Measurements from ENCODE around the gene CREBRF.
"Not testable (repeated sequence)": the region's sequence is repeated elsewhere in the genome, so short reads cannot be mapped to it uniquely, and the experiment has no call there.

Gene CREBRF

DNA sequence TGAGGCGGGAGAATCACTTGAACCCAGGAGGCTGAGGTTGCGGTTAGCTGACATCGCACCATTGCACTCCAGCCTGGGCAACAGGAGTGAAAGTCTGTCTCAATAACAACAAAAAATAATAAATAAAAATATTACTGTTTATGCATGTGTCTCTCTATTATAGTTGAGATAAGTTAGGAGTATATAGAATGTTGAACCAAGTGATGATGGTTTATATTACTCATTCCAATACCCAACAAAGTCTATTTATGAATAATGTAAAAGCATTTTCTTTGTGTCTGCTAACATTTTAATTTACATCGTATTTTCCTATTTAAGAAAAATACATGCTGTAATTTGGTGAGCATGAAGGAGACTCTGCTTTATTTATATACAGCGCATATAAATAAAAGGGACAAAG, 35.8 kb downstream of the CREBRF start:
- DNase-seq, result no peak

DNA sequence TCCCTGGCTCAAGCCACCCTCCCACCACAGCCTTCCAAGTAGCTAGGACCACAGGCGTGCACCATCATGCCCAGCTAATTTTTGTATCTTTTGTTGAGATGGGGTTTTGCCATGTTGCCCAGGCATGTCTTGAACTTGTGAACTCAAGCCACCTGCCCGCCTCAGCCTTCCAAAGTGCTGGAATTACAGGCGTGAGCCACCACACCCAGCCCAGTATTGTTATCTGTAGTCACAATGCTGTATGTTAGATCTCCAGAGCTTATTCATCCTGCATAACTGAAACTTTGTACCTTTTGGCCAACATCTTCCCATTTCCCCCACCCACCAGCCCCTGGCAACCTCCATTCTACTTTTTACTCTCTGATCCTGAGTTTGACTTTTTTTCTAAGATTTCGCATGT, 37.5 kb downstream of the CREBRF start:
- DNase-seq, result no peak

DNA sequence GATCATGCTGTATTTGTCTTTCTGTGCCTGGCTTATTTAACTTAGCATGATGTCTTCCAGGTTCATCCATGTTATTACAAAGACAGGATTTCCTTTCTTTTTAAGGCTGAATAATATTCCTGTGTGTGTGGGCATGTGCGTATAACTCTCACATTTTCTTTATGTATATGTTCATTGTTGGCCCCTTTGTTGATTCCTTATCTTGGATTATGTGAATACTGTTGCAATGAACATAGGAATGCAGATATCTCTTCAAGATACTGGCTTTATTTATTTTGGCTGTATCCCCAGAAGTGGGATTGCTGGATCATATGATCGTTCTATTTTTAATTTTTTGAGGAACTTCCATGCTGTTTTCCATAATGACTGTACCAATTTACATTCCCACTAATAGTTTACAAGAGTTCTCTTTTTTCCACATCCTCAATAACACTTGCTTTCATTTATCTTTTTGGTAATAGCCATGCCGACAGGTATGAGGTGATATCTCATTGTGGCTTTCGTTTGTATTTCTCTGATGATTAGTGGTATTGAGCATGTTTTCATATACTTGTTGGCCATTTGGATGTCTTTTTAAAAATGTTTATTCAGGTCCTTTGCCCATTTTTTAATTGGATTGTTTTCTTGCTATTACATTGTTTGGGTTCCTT, 38.0 kb downstream of the CREBRF start:
- no peak for DNase-seq

DNA sequence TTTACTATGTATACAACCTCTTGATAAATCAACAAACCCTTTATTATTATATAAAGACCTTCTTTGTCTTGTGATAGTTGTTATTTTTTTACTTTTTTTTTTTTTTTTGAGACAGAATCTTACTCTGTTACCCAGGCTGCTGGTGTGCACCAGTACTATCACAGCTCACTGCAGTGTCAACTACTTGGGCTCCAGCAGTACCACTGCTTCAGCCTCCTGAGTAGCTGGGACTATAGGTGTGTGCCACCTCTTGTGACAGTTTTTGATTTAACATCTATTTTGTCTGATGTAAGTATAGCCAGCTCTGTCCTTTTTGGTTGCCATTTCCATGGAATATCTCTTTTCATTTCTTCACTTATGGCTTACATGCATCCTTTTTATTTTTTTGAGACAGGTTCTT, 42.6 kb downstream of the CREBRF start:
- no peak for DNase-seq

DNA sequence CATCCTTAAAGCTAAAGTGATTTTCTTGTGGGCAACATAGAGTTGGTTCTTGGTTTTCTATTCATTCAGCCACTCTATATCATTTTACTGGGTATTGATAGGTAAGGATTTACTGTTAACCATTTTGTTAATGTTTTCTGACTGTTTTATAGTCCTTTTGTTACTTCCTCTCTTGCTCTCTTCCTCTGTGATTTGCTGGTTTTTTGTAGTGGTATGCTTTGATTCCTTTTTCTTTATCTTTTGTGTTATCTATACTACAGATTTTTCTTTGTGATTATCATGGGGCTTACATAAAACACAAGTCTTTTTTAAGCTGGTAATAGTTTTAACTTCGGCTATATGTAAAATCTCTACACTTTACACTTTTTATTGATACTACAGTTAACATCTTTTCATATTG, 43.3 kb downstream of the CREBRF start:
- DNase-seq, result no peak

DNA sequence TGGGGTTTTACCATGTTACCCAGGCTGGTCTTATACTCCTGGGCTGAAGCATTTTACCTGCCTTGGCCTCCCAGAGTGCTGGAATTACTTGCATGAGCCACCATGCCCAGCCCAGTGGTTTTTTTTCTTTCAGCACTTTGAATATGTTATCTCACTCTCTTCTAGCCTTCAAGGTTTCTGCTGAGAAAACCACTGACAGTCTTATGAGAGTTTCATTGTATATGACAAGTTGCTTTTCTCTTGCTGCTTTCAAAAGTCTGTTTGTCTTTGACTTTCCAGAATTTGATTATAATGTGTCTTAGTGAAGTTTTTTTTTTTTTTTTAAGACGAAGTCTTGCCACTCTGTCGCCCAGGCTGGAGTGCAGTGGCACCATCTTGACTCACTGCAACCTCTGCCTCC, 45.1 kb downstream of the CREBRF start:
- no peak for DNase-seq

DNA sequence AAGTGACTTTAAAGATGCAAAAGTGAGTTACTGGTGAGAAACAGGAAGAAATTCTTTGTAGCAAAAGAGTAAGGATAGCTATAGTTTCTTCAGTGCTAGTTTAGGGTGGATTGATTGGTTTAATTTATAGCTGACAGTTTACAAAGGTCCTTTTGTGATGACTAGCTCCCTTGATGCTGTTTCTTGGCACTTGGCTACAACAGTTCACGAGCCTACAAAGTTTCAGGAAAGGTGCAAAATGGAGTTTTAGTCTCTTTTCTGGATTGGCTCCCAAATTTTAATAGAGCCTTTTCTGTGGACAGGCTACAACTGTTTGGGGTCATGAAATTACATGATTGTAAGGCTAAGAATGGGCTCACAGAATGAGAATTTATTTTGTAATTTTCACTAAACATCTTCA, 47.3 kb downstream of the CREBRF start:
- DNase-seq, result no peak

DNA sequence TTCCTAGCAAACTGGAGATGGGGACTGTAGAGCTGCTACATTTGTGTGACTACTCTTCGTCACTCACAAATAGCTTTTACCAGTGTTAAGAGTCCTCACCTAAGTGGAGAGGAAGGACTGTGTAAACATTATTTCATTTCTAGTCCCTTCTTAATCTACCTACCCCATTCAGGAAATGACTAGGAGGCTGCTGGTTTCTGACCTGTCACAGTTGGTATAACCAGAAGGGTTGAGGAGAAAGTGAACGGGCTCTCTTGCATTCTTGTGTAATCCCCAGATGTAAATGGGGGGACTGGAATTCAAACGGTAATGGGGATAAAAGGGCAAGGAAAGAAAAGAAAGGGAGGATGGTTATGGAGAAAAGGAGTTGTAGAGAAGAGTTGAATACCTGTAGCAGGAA, 52.8 kb downstream of the CREBRF start:
- DNase-seq, result no peak

DNA sequence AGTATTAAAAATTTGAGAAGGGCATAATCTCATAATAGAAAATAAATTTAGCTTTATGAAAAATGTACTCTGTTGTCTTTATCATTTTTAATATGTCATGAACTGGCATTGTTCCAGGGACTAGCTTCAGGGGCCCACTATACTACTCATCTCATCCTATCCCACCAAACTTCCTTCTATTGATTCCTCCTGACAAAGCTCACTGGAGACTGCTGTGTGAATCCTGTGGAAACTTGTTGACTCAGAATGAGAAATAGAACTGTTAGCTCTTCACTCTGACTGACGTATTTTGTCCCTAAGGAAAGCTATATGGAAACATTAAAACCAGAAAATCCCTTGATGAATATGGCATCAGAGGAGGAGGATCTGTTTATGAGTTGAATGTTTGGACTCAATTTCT, 58.4 kb downstream of the CREBRF start:
- no peak for DNase-seq

DNA sequence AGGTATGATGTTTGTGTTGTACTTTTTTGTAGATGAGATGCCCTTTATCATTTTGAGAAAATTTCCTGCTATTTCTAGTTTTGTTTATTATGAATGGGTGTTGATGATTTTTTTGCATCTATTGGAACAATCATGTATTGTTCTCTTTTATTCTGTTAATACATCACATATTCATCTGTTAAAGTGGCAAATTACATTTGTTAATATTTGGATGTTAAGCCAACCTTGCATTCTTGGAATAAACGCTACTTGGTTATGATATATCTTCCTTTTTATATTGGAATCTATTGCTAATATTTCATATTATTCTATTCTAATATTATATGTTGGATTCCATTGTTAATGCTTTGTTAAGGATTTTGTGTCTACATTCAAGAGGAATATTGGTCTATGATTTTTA, 63.6 kb downstream of the CREBRF start:
- DNase-seq, result no peak

DNA sequence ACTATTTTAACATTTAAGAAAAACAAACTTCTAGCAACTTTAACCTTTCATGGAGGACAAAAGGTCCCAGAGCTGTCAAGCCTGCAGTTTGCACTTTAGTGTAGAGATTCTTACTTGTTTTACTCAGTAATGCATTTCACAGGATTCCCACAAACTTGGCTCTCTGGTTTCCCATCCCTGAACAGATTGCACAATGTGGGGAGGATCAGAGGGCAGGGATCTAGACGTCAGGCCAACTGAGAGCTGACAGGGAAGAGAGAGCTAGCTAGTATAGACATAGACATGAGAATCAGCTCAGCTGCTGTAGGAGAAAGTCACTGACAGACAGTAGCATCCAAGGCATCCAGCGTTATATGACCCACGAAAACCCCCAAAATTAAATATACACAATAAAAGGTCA, 67.3 kb downstream of the CREBRF start:
- no peak for DNase-seq

DNA sequence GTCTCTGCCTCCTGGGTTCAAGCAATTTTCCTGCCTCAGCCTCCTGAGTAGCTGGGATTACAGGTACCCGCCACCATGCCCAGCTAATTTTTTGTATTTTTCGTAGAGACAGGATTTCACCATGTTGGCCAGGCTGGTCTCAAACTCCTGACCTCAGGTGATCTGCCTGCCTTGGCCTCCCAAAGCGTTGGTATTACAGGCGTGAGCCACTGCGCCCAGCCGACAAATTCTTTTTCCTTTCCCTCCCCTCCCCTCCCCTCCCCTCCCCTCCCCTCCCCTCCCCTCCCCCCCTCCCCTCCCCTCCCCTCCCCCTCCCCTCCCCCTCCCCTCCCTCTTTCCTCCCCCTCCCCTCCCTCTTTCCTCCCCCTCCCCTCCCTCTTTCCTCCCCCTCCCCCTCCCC, 76.0 kb downstream of the CREBRF start:
- not testable (repeated sequence) for DNase-seq

DNA sequence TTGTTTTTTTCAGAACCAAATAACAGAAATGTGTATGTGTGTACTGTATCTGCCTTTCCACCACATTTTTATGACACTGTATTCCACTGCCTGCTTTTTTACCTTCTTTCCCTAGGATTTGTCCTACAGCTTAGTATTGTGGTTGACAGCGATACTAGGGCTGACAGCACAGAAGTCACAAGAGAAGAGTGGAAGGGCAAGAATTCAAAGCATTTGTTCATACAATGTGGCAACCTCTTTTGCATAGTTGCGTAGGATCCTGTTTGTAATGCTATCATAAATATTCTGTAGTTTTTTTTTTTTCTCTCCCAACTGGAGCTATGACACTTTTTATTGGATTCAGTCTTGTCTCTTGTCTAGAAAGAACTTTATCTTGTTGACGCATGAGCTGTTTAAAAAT, 82.6 kb downstream of the CREBRF start:
- DNase-seq, result no peak

DNA sequence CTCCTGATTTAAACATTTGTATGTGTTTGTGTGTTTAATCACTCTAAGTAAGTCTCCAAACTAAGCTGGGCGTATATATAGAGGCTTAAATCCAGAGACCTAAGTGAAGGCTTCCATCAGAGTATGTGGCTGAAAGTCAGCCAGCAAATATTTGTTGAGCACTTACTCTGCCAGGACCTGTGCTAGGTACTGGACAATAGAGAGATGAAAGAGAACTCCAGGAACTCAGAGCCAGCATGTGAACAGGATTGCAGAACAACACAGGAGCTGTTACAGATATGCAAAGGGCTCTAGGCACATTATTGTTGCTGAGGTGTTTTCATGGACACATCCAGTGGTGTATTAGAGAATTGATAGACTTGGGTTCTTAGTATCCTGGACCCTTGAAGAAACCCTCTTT, 83.5 kb downstream of the CREBRF start:
- no peak for DNase-seq

DNA sequence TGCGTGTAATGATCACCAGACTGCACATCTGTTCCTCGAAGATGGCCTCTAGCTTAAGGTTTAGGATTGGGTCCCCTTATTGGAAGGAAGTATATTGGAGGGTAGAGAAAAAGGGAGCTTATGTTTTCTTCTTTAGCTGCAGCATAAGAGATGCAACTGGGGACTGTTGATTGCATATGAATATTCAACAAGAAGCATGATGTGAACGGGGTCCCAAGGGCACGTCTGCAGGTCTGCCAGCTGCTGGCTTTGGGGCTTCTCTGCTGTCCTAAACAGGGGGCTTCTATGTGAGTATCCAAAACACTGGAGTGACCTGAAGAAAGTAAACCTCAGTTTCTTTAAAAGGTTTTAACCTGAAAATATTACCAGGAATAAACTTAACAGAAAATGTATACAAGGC, 84.6 kb downstream of the CREBRF start:
- no peak for DNase-seq

DNA sequence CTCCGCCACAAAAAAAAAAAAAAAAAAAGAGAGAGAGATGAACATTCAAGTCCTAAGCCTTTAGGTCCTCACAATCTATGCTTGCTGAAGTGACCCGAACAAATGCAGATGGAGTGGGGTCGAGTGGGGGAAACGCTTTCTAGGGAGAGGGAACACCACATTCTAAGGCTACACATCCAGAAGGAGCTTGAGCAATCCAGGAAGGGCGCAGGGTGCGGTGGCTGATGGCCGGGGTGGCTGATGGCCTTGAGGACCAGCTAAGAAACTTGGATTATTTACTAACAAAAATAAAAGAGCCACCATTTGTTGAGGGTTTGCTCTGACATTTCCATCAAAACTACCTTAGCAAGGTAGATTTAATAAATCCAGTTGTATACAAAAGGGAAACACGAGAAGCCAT, 87.4 kb downstream of the CREBRF start:
- DNase-seq, result no peak

DNA sequence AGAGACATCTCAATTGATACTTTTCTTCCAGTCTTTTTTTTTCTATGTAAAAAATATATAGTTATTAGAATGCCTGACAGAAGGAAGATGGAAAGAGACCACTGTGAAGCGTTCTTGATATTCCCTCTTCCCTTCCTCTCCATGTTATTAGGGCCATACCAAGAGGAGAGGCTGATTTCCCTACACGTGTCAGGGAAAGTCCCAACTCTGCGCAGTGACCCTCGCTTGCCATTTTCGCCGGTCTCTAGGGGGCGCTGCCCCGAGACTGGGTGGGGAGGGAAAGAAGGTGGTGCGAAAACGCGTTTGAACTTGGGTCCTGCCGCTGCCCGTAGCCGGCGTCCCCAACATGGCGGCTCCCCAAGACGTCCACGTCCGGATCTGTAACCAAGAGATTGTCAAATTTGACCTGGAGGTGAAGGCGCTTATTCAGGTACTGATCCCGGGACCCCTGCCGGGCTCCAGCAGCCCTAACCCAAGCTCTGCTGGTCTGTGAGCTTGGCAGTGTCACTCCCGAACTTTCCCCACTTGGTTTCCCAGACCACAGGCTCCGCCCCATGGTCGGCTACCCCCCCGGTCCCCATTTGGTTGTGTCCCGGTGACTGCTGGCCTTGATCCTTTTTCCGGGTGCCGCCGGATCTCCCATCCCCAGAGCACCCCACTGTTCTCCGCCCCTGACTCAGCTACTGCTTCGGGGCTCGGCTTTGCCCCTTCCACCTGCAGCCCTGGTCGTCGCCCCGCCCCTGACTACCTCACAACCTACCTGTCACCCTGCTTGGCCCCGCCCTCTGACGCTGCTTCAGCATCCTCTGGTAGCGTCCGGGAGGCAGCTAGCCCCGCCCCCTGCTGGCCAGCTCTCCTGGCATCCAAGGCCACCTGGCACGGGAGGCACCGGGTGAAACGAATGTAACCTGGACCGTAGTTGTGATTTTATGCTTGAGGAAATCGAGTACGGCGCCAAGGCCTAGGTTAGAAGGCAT, 88.3 kb downstream of the CREBRF start, which contains the start of gene BNIP1:
Gene BNIP1, plus strand, starts transcription at position 332 of the 977 bp plus-strand sequence. Its CDS starts 15 bp downstream, at position 347.
- peak; percentile 98 to 99 for DNase-seq

DNA sequence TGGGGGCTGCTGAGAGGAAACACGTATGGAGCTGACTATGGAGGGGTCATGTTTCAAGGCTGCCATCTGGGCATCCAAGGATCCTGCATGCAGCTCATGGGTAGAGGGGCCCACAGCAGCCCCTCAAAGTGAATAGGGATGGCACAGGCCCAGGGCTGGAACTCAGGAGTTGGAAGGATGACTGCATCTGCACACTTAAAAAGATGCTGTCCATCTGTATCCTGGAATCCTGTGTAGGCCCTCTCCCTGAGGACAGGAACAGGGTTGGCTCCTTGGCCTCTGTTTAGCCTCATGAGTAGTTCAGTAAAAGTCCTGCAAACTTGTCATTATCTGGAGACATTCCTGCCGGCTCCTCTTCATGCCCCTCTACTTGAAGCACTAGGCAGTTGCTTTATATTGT, 92.2 kb downstream of the CREBRF start:
- DNase-seq, result no peak

DNA sequence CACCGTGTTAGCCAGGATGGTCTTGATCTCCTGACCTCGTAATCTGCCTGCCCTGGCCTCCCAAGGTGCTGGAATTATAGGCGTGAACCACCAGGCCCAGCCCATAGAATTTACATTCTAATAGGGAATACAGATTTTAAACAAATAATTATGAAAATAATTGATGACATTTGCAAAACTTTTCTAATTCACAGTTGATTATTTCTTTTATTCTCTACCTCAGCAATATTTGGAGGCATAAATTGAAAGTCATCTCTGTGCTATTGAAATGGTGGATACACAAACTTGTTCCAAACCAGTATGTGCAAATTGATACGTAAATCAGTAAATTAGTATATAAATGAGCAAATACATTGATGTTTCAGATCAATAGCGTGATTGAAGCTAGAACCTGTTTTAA, 96.4 kb downstream of the CREBRF start:
- DNase-seq, result no peak

DNA sequence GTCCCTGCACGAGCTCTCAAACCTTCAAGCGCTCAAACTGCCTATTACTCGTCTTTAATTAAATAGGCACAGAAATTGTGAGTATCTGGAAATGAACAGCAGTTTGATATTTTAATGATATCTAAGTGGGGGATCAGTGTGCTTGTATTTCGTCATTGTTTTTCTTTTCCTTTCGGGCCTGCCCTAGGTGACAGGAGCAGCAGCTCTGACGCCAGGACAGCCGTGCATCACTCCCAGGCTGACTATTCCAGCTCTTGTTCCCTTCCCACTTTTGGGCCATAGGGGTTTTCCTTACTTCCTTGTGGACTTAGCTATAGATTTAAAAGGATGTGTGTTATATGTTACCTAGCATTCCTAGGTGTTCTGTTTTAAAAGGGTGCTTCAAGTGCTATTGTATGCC, 97.7 kb downstream of the CREBRF start:
- DNase-seq, result no peak

DNA sequence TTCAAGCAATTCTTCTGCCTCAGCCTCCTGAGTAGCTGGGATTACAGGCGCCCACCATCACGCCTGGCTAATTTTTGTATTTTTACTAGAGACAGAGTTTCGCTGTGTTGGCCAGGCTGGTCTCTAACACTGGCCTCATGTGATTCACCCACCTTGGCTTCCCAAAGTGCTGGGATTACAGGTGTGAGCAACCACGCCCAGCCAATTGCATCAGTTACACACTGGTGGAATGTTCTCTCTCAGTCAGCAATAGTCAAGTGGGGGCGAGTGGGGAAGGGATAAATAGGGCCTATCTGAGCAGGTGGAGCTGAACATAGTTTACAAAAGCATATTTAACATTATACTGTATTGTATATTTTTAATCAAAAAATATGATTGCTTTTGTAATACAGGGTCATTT, 98.5 kb downstream of the CREBRF start:
- not testable (repeated sequence) for DNase-seq

DNA sequence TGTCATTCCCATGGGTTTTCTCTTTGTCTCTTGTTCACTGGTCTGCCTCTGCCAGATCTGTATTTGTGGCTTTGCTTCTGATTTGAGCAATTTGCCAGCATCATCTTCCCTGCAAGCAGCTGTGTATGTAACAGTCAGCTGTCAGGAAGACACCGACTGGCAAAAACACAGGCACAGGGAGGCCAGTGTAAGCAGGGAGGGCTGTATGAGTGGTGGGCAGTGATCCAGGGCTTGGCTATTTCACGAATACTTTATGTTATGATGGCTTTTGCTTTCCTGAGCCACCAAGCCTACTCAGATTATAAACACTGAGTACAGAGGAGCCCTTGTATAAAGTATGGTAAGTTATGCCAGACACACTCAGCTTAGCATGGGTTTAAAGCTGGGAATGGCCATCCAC, 99.8 kb downstream of the CREBRF start:
- DNase-seq, result no peak

DNA sequence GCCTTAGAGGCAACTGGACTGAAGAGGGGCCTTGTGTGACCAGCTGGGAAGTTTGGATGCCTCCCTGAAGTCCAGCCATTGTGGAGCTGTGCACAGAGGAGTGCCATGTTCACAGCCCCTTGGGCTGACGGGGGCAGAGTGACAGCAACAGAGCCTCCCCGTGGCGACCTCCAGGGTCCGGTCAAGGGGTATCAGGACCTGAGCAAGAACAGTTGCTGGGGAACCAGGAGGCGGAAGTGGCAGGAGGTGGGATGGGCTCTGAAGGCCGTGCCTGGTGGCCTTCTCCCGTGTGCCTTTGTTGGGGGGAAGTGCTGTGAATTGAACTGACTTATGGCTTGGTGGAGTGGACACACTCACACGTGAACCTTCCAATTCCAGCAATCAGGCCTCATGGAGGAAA, 102.2 kb downstream of the CREBRF start:
- DNase-seq, result no peak

DNA sequence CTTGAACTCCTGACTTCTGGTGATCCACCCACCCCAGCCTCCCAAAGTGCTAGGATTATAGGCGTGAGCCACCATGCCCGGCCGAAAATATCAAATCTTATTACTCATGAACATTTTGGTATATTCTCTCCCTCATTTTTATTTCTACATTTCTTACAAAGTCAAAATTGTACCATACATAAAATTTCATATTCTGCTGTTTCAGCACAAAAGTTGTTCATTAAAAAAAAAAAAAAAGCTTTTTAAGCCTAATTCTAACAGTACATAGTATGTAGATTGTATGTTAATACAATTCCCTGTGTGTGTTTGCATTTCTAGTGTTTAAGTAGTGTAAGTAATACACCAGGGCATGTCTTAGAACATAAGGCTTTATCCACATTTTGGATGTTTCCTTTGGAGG, 103.1 kb downstream of the CREBRF start:
- DNase-seq, result no peak
